H7 (cell line): Measurements from ENCODE around the gene CTAG1B. TPM values are rescaled to one million over a fixed set of nuclear protein-coding genes. Genes with fewer than 3 reads are reported as not detected.
"Not testable (repeated sequence)": the region's sequence is repeated elsewhere in the genome, so short reads cannot be mapped to it uniquely, and the experiment has no call there.

Experiments used
- DNase-seq: peaks from one replicate; pipeline ENCODE4 v3.0.0; 2012
- H3K27me3 ChIP-seq: 2 replicates; pipeline ENCODE4 v1.6.0; 2011; ENCODE audit warnings: mild to moderate bottlenecking, low read length; ENCODE audit not compliant: control insufficient read depth, insufficient read depth
- H3K36me3 ChIP-seq: replicated peaks from 2 replicates; pipeline ENCODE4 v1.5.1; 2011; ENCODE audit warnings: low read length; ENCODE audit not compliant: control insufficient read depth, insufficient read depth
- H3K4me3 ChIP-seq: 2 replicates; pipeline ENCODE4 v1.5.1; 2011; ENCODE audit warnings: low read depth, mild to moderate bottlenecking, control low read depth, low read length, moderate library complexity; ENCODE audit not compliant: insufficient read depth
- total RNA-seq: library from RNA; depleted of rRNA; stranded (reverse); fragments of >200 nt; shearing (Covaris generic); gene quantifications from 2 replicates; pipeline ENCODE4 v1.2.3, GENCODE V29; 2014

Gene CTAG1B
- total RNA-seq, 1 experiment from 2014 or later = not detected

GRCh38 chrX:154603438-154604430 lies 15.3 kb downstream of the CTAG1B start:
- no peak for DNase-seq
- H3K27me3 ChIP-seq = no peaks in the 10 kb centered on the region
- no peak overlapping the region for H3K4me3 ChIP-seq
- H3K36me3 ChIP-seq = no peaks in the 10 kb centered on the region

GRCh38 chrX:154602766-154603437 lies 16.2 kb downstream of the CTAG1B start:
- H3K4me3 ChIP-seq = no peak overlapping the region
- H3K27me3 ChIP-seq = no peaks in the 10 kb centered on the region
- no peak for DNase-seq
- H3K36me3 ChIP-seq = no peaks in the 10 kb centered on the region

GRCh38 chrX:154602226-154602625 lies 16.9 kb downstream of the CTAG1B start:
- Histone ChIP-seq H3K27me3 (no peaks in the 10 kb centered on the region), H3K4me3 (no peak overlapping the region), H3K36me3 (no peaks in the 10 kb centered on the region)
- peak; percentile 25 for DNase-seq

- H3K36me3 ChIP-seq = no peaks in the 10 kb centered on the region
- DNase-seq = no peak
- H3K4me3 ChIP-seq = no peak overlapping the region
- no peaks in the 10 kb centered on the region for H3K27me3 ChIP-seq
Observed at GRCh38 chrX:154600759-154601374, 18.2 kb downstream of the CTAG1B start.

GRCh38 chrX:154599531-154599930 lies 19.6 kb downstream of the CTAG1B start:
- no peaks in the 10 kb centered on the region for H3K27me3 ChIP-seq
- DNase-seq = no peak
- no peaks in the 10 kb centered on the region for H3K36me3 ChIP-seq
- no peak overlapping the region for H3K4me3 ChIP-seq

GRCh38 chrX:154598656-154599055 lies 20.4 kb downstream of the CTAG1B start:
- Histone ChIP-seq H3K36me3 (no peaks in the 10 kb centered on the region), H3K27me3 (no peaks in the 10 kb centered on the region), H3K4me3 (no peak overlapping the region)
- DNase-seq = no peak

GRCh38 chrX:154597221-154597620 lies 21.9 kb downstream of the CTAG1B start:
- H3K4me3 ChIP-seq = no peak overlapping the region
- DNase-seq = no peak
- no peaks in the 10 kb centered on the region for H3K27me3 ChIP-seq
- H3K36me3 ChIP-seq = no peaks in the 10 kb centered on the region

- DNase-seq = peak; percentile 84
- Histone ChIP-seq H3K4me3 (no peak overlapping the region), H3K27me3 (no peaks in the 10 kb centered on the region), H3K36me3 (no peaks in the 10 kb centered on the region)
Observed at GRCh38 chrX:154596290-154596929, 22.7 kb downstream of the CTAG1B start.

GRCh38 chrX:154595559-154596249 lies 23.4 kb downstream of the CTAG1B start:
- DNase-seq = no peak
- H3K27me3 ChIP-seq = no peaks in the 10 kb centered on the region
- H3K4me3 ChIP-seq = no peak overlapping the region
- H3K36me3 ChIP-seq = no peaks in the 10 kb centered on the region

GRCh38 chrX:154594491-154594890 lies 24.6 kb downstream of the CTAG1B start:
- DNase-seq = no peak
- Histone ChIP-seq H3K27me3 (no peaks in the 10 kb centered on the region), H3K4me3 (no peak overlapping the region), H3K36me3 (no peaks in the 10 kb centered on the region)

GRCh38 chrX:154593201-154593600 lies 25.9 kb downstream of the CTAG1B start:
- H3K36me3 ChIP-seq = no peaks in the 10 kb centered on the region
- DNase-seq = no peak
- H3K4me3 ChIP-seq = no peak overlapping the region
- no peaks in the 10 kb centered on the region for H3K27me3 ChIP-seq

- Histone ChIP-seq H3K4me3 (no peak overlapping the region), H3K27me3 (no peaks in the 10 kb centered on the region), H3K36me3 (no peaks in the 10 kb centered on the region)
- no peak for DNase-seq
Observed at GRCh38 chrX:154592505-154592904, 26.6 kb downstream of the CTAG1B start.

GRCh38 chrX:154590415-154590814 lies 28.7 kb downstream of the CTAG1B start:
- H3K36me3 ChIP-seq, DNase-seq, H3K27me3 ChIP-seq, H3K4me3 ChIP-seq: not testable (repeated sequence)
